Measurements from ENCODE around the gene SP140L. TPM values are rescaled to one million over a fixed set of nuclear protein-coding genes. Genes with fewer than 3 reads are reported as not detected.
"Not testable (repeated sequence)": the region's sequence is repeated elsewhere in the genome, so short reads cannot be mapped to it uniquely, and the experiment has no call there.

The SP140L gene
- total and polyA plus RNA-seq, 4 experiments from 2014 or later, result 24.1 to 102 (median 67.9) TPM

- H3K4me1 ChIP-seq (ENCODE audit: insufficient read depth, low read length), result peaks cover 55% of the 10 kb centered on the region
- ChIA-PET POLR2A (ENCODE audit: partially characterized antibody) (interaction anchor here (0.9 to 1.8 kb wide), 3 partner anchors 18 to 46 kb away, joined by 3 to 5 read pairs (median 3); partner anchors contain the start of gene SP100), CTCF (ENCODE audit: partially characterized antibody) (interaction anchor here (0.8 kb wide), 1 partner anchor 18 kb away, joined by 3 read pairs; no protein-coding TSS in a partner anchor)
- peaks cover 42 to 59% (median 49%) of the 10 kb centered on the region in 4 donors for H3K4me1 Mint-ChIP-seq
- no peak for DNase-seq
- H3K27me3 ChIP-seq (ENCODE audit: insufficient read depth, low read length), result no peaks in the 10 kb centered on the region
- H3K4me3 Mint-ChIP-seq, result no peak overlapping the region
- H3K27ac ChIP-seq (ENCODE audit: low read depth, low read length), result no peak overlapping the region
- H3K9me3 ChIP-seq (ENCODE audit: control insufficient read depth in 1 of 2, low read length in 2 of 2), result peaks cover 0 to 8% of the 10 kb centered on the region in 2 donors
- no peak overlapping the region for H3K4me3 ChIP-seq (ENCODE audit: low read length in 2 of 2)
- H3K36me3 Mint-ChIP-seq, result peaks cover 51 to 73% of the 10 kb centered on the region in 2 donors
- H3K27me3 Mint-ChIP-seq, result no peaks in the 10 kb centered on the region
- peaks cover 10% of the 10 kb centered on the region for H3K36me3 ChIP-seq (ENCODE audit: insufficient read depth, low read length)
- H3K27ac Mint-ChIP-seq, result peak overlapping the region in 5 of 7 donors; percentile 62 to 88 (median 79)
- peaks cover 0 to 27% (median 11%) of the 10 kb centered on the region in 8 donors for H3K9me3 Mint-ChIP-seq
- intact Hi-C loops (cut with micrococcal nuclease), result no loop called here
These were observed 108.4 kb downstream of the SP140L start for GRCh38 chr2:230435431-230435830.

- CTCF ChIA-PET (ENCODE audit: partially characterized antibody); intact Hi-C loops (cut with micrococcal nuclease); H3K27ac ChIP-seq (ENCODE audit: low read depth, low read length); H3K4me3 ChIP-seq (ENCODE audit: low read length in 2 of 2); H3K9me3 ChIP-seq (ENCODE audit: control insufficient read depth in 1 of 2, low read length in 2 of 2); H3K27me3 ChIP-seq (ENCODE audit: insufficient read depth, low read length); H3K27me3 Mint-ChIP-seq; DNase-seq: not testable (repeated sequence)
- peak overlapping the region in 7 of 8 donors; percentile 74 to 92 (median 84) for H3K4me3 Mint-ChIP-seq
- peaks cover 51% of the 10 kb centered on the region for H3K4me1 ChIP-seq (ENCODE audit: insufficient read depth, low read length)
- peak overlapping the region; percentile 27 to 98 (median 91) for H3K27ac Mint-ChIP-seq
- H3K9me3 Mint-ChIP-seq, result peaks cover 0 to 18% (median 8%) of the 10 kb centered on the region in 8 donors
- peaks cover 43 to 64% (median 54%) of the 10 kb centered on the region in 4 donors for H3K4me1 Mint-ChIP-seq
- H3K36me3 ChIP-seq (ENCODE audit: insufficient read depth, low read length), result peaks cover 21% of the 10 kb centered on the region
- POLR2A ChIA-PET (ENCODE audit: partially characterized antibody), result interaction anchor here (0.7 kb wide), 1 partner anchor 22 kb away, joined by 3 read pairs; no protein-coding TSS in a partner anchor
- H3K36me3 Mint-ChIP-seq, result peaks cover 43 to 66% of the 10 kb centered on the region in 2 donors
These were observed 112.1 kb downstream of the SP140L start for GRCh38 chr2:230439121-230439520.

- Histone ChIP-seq H3K27me3 (ENCODE audit: insufficient read depth, low read length) (no peaks in the 10 kb centered on the region), H3K9me3 (ENCODE audit: control insufficient read depth in 1 of 2, low read length in 2 of 2) (peaks cover 0 to 5% of the 10 kb centered on the region in 2 donors), H3K4me1 (ENCODE audit: insufficient read depth, low read length) (peaks cover 47% of the 10 kb centered on the region), H3K4me3 (ENCODE audit: low read length in 2 of 2) (peak overlapping the region in 1 of 2 donors; percentile 28), H3K36me3 (ENCODE audit: insufficient read depth, low read length) (peaks cover 26% of the 10 kb centered on the region), H3K27ac (ENCODE audit: low read depth, low read length) (peak overlapping the region; percentile 34)
- Mint-ChIP-seq H3K27me3 (no peaks in the 10 kb centered on the region), H3K4me3 (peak overlapping the region; percentile 74 to 92 (median 83)), H3K4me1 (peaks cover 41 to 60% (median 53%) of the 10 kb centered on the region in 4 donors), H3K9me3 (peaks cover 0 to 17% (median 8%) of the 10 kb centered on the region in 8 donors), H3K27ac (peak overlapping the region; percentile 79 to 98 (median 91)), H3K36me3 (peaks cover 43 to 68% of the 10 kb centered on the region in 2 donors)
- peak in 3 of 5 donors; percentile 5 to 17 (median 16) for DNase-seq
- POLR2A ChIA-PET (ENCODE audit: partially characterized antibody), result interaction anchor here (0.7 kb wide), 1 partner anchor 23 kb away, joined by 3 read pairs; no protein-coding TSS in a partner anchor
- CTCF ChIA-PET (ENCODE audit: partially characterized antibody), result no interaction called here
- intact Hi-C loops (cut with micrococcal nuclease), result no loop called here
These were observed 112.6 kb downstream of the SP140L start for GRCh38 chr2:230439590-230439989.

- CTCF ChIA-PET (ENCODE audit: partially characterized antibody), result no interaction called here
- peak overlapping the region; percentile 33 to 92 (median 89) for H3K27ac Mint-ChIP-seq
- H3K4me3 ChIP-seq (ENCODE audit: low read length in 2 of 2), result no peak overlapping the region
- H3K9me3 ChIP-seq (ENCODE audit: control insufficient read depth in 1 of 2, low read length in 2 of 2), result no peaks in the 10 kb centered on the region
- intact Hi-C loops (cut with micrococcal nuclease), result loop anchor here (2.0 to 5.0 kb wide), 3 partner anchors 25 to 161 kb away; partner anchors contain the start of gene SP100
- H3K27ac ChIP-seq (ENCODE audit: low read depth, low read length), result peak overlapping the region; percentile 40
- peaks cover 0 to 3% (median 2%) of the 10 kb centered on the region in 8 donors for H3K9me3 Mint-ChIP-seq
- peaks cover 37% of the 10 kb centered on the region for H3K36me3 ChIP-seq (ENCODE audit: insufficient read depth, low read length)
- peaks cover 38 to 65% of the 10 kb centered on the region in 2 donors for H3K36me3 Mint-ChIP-seq
- H3K27me3 Mint-ChIP-seq, result no peaks in the 10 kb centered on the region
- H3K4me1 Mint-ChIP-seq, result peaks cover 39 to 64% (median 47%) of the 10 kb centered on the region in 4 donors
- peak overlapping the region; percentile 33 to 80 (median 67) for H3K4me3 Mint-ChIP-seq
- POLR2A ChIA-PET (ENCODE audit: partially characterized antibody), result interaction anchor here (0.6 kb wide), 1 partner anchor 8 kb away, joined by 3 read pairs; no protein-coding TSS in a partner anchor
- peaks cover 45% of the 10 kb centered on the region for H3K4me1 ChIP-seq (ENCODE audit: insufficient read depth, low read length)
- no peaks in the 10 kb centered on the region for H3K27me3 ChIP-seq (ENCODE audit: insufficient read depth, low read length)
- DNase-seq, result peak; percentile 62 to 82 (median 70)
These were observed 114.4 kb downstream of the SP140L start for GRCh38 chr2:230441227-230441897.

GRCh38 chr2:230443541-230443940, 116.5 kb downstream of the SP140L start:
- no peaks in the 10 kb centered on the region for H3K9me3 ChIP-seq (ENCODE audit: control insufficient read depth in 1 of 2, low read length in 2 of 2)
- Mint-ChIP-seq H3K4me1 (peaks cover 59 to 84% (median 66%) of the 10 kb centered on the region in 4 donors), H3K9me3 (peaks cover 0 to 1% (median 0%) of the 10 kb centered on the region in 8 donors), H3K27me3 (no peaks in the 10 kb centered on the region), H3K36me3 (peaks cover 51 to 70% of the 10 kb centered on the region in 2 donors), H3K4me3 (no peak overlapping the region), H3K27ac (peak overlapping the region in 6 of 7 donors; percentile 50 to 82 (median 58))
- peaks cover 64% of the 10 kb centered on the region for H3K4me1 ChIP-seq (ENCODE audit: insufficient read depth, low read length)
- DNase-seq, result no peak
- peaks cover 45% of the 10 kb centered on the region for H3K36me3 ChIP-seq (ENCODE audit: insufficient read depth, low read length)
- ChIA-PET POLR2A (ENCODE audit: partially characterized antibody) (no interaction called here), CTCF (ENCODE audit: partially characterized antibody) (no interaction called here)
- H3K4me3 ChIP-seq (ENCODE audit: low read length in 2 of 2), result no peak overlapping the region
- intact Hi-C loops (cut with micrococcal nuclease), result loop anchor here (5.0 kb wide), 2 partner anchors 126 to 159 kb away; no protein-coding TSS in a partner anchor
- no peaks in the 10 kb centered on the region for H3K27me3 ChIP-seq (ENCODE audit: insufficient read depth, low read length)
- H3K27ac ChIP-seq (ENCODE audit: low read depth, low read length), result no peak overlapping the region

GRCh38 chr2:230444832-230445231, 117.8 kb downstream of the SP140L start:
- ChIA-PET CTCF (ENCODE audit: partially characterized antibody) (no interaction called here), POLR2A (ENCODE audit: partially characterized antibody) (interaction anchor here (2.4 kb wide), 1 partner anchor 28 kb away, joined by 6 read pairs; the partner anchor contains the start of gene SP100)
- H3K27ac Mint-ChIP-seq, result peak overlapping the region in 5 of 7 donors; percentile 2 to 87 (median 70)

More at GRCh38 chr2:230444832-230445231, 117.8 kb downstream of the SP140L start:
- Histone ChIP-seq H3K4me1 (ENCODE audit: insufficient read depth, low read length) (peaks cover 60% of the 10 kb centered on the region), H3K27ac (ENCODE audit: low read depth, low read length) (no peak overlapping the region), H3K27me3 (ENCODE audit: insufficient read depth, low read length) (no peaks in the 10 kb centered on the region), H3K4me3 (ENCODE audit: low read length in 2 of 2) (no peak overlapping the region), H3K9me3 (ENCODE audit: control insufficient read depth in 1 of 2, low read length in 2 of 2) (no peaks in the 10 kb centered on the region), H3K36me3 (ENCODE audit: insufficient read depth, low read length) (peaks cover 57% of the 10 kb centered on the region)
- intact Hi-C loops (cut with micrococcal nuclease), result loop anchor here (5.0 kb wide), 2 partner anchors 128 to 157 kb away; no protein-coding TSS in a partner anchor
- no peak for DNase-seq
- H3K36me3 Mint-ChIP-seq, result peaks cover 58 to 70% of the 10 kb centered on the region in 2 donors
- no peak overlapping the region for H3K4me3 Mint-ChIP-seq
- H3K27me3 Mint-ChIP-seq, result no peaks in the 10 kb centered on the region
- H3K4me1 Mint-ChIP-seq, result peaks cover 51 to 84% (median 64%) of the 10 kb centered on the region in 4 donors
- peaks cover 0 to 1% (median 0%) of the 10 kb centered on the region in 8 donors for H3K9me3 Mint-ChIP-seq
